Vagina (tissue), 2 donors: ENCODE data around the gene CTNND2.

Experiments used
- POLR2A ChIP-seq, 2 donors: fragments of 450-650 bp; IDR thresholded peaks; one replicate each; pipeline ENCODE4 v1.6.1; 2017; ENCODE audit warnings: antibody characterized with exemption in 2 of 2, mild to moderate bottlenecking in 2 of 2, moderate library complexity in 2 of 2
- POLR2AphosphoS5 ChIP-seq, 2 donors: sonication (generic); formaldehyde crosslinking; IDR thresholded peaks; one replicate each; pipeline ENCODE4 v1.9.0; 2017; ENCODE audit warnings: antibody characterized with exemption in 2 of 2, mild to moderate bottlenecking in 2 of 2, low read depth in 1 of 2; ENCODE audit not compliant: insufficient read depth in 1 of 2
- TF ChIP-seq, protein P1 (sequence below), 3 experiments: fragments of 450-650 bp in 2 of 3; fragments of 200-600 bp in 1 of 3; sonication (generic) in 1 of 3; IDR thresholded peaks; one replicate each; pipeline ENCODE4 v1.5.1; 2017 to 2019; ENCODE audit warnings: antibody characterized with exemption in 3 of 3, mild to moderate bottlenecking in 2 of 3, moderate library complexity in 2 of 3

DNA sequence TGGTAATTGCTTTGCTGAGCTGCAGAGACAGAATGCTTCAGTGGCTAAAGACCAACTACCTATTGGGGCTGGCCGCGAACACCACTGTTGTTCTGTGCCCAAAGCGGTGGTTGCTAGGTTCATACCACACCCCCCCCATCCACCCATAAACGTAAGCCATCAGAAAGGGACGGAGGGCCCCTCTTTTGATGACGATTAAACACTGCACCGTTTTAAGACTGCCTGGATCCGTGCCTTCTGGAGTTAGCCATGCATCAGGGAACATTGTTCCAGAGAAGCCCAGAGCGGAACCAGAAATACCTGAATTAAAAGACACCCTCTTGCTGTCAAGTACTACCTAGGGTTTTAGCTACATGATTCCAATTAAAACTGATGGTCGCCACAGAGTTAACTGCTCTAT lies 774.1 kb downstream of the CTNND2 start:
- TF ChIP-seq, protein P1, sequence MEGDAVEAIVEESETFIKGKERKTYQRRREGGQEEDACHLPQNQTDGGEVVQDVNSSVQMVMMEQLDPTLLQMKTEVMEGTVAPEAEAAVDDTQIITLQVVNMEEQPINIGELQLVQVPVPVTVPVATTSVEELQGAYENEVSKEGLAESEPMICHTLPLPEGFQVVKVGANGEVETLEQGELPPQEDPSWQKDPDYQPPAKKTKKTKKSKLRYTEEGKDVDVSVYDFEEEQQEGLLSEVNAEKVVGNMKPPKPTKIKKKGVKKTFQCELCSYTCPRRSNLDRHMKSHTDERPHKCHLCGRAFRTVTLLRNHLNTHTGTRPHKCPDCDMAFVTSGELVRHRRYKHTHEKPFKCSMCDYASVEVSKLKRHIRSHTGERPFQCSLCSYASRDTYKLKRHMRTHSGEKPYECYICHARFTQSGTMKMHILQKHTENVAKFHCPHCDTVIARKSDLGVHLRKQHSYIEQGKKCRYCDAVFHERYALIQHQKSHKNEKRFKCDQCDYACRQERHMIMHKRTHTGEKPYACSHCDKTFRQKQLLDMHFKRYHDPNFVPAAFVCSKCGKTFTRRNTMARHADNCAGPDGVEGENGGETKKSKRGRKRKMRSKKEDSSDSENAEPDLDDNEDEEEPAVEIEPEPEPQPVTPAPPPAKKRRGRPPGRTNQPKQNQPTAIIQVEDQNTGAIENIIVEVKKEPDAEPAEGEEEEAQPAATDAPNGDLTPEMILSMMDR (IDR thresholded peaks at IDR 0.05) = no peak
- TF ChIP-seq POLR2AphosphoS5 (IDR thresholded peaks at IDR 0.05; ENCODE audit: insufficient read depth in 1 of 2, low read depth in 1 of 2) (no peak), POLR2A (IDR thresholded peaks at IDR 0.05) (no peak)
